HL-60 (cell line): ENCODE measurements around the gene C9orf50.

Source experiments
- POLR2AphosphoS5 ChIP-seq: IDR thresholded peaks from 2 replicates; pipeline ENCODE4 v1.6.1; 2012; ENCODE audit warnings: low read depth
- REST ChIP-seq: IDR thresholded peaks from 2 replicates; pipeline ENCODE4 v1.6.1; 2012; ENCODE audit warnings: low read depth; ENCODE audit not compliant: insufficient replicate concordance
- SPI1 ChIP-seq: IDR thresholded peaks from 2 replicates; pipeline ENCODE4 v1.6.1; 2012; ENCODE audit warnings: low read depth, mild to moderate bottlenecking, borderline replicate concordance
- TF ChIP-seq, protein P1 (sequence below): IDR thresholded peaks from one replicate; pipeline ENCODE4 v1.5.1; 2011; ENCODE audit warnings: low read length, control low read depth, inconsistent platforms; ENCODE audit not compliant: insufficient read depth

DNA sequence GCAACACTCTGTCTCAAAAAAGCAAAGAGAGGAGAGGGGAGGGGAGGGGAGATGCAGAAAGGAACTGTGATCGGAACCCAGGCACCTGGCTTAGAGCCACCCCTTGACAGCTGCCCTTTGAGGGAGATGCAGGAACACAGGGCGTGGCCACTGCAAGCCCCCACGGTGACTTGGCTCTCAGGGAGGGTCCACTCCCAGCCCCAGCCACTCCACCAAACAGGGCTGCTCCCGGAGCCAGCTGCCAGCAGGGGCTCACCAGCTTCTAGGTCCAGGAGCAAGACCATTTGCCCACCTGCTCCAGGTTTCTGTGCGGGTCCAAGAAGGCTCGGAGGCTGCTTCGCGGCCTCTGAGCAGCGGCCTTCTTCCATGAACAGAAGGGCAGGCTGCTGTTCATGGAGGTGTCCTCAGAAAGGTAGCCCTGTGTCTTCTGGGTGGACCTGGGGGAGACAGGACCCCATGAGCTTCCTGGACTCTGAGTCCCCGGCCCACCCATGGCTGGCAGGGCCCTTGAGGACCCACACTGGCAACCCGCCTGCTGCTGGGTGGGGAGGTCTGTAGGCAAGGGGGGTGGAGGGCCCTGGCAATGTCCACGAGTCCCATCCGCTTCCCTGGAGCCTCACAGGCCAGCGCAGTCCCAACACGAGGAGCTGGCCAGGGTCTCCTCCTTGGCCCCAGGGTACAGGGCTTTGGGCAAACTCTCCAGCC lies 7.9 kb downstream of the C9orf50 start:
- TF ChIP-seq, protein P1, sequence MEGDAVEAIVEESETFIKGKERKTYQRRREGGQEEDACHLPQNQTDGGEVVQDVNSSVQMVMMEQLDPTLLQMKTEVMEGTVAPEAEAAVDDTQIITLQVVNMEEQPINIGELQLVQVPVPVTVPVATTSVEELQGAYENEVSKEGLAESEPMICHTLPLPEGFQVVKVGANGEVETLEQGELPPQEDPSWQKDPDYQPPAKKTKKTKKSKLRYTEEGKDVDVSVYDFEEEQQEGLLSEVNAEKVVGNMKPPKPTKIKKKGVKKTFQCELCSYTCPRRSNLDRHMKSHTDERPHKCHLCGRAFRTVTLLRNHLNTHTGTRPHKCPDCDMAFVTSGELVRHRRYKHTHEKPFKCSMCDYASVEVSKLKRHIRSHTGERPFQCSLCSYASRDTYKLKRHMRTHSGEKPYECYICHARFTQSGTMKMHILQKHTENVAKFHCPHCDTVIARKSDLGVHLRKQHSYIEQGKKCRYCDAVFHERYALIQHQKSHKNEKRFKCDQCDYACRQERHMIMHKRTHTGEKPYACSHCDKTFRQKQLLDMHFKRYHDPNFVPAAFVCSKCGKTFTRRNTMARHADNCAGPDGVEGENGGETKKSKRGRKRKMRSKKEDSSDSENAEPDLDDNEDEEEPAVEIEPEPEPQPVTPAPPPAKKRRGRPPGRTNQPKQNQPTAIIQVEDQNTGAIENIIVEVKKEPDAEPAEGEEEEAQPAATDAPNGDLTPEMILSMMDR: no peak
- TF ChIP-seq REST: no peak
- no peak for TF ChIP-seq POLR2AphosphoS5
- TF ChIP-seq SPI1: no peak
